Loucy (cell line): ENCODE measurements around the gene NXN.
"Not testable (repeated sequence)": the region's sequence is repeated elsewhere in the genome, so short reads cannot be mapped to it uniquely, and the experiment has no call there.

ENCODE experiments used
- H2AFZ ChIP-seq: fragments of 200-600 bp; sonication (generic); 2 replicates; pipeline ENCODE4 v1.6.0; 2016; ENCODE audit warnings: antibody characterized with exemption, mild to moderate bottlenecking, low read length, moderate library complexity
- H3F3A ChIP-seq: fragments of 200-600 bp; 2 replicates; pipeline ENCODE4 v1.6.0; 2016; ENCODE audit warnings: antibody characterized with exemption, low read depth, mild to moderate bottlenecking
- H3K27me3 ChIP-seq: fragments of 200-600 bp; sonication (generic); 2 replicates; pipeline ENCODE4 v1.6.1; 2014; ENCODE audit warnings: low read length, mild to moderate bottlenecking; ENCODE audit not compliant: insufficient read depth, poor library complexity, severe bottlenecking
- H3K36me3 ChIP-seq: fragments of 200-600 bp; sonication (generic); 2 replicates; pipeline ENCODE4 v1.6.1; 2016; ENCODE audit warnings: low read length; ENCODE audit not compliant: insufficient read depth
- H3K4me1 ChIP-seq: fragments of 200-600 bp; sonication (generic); 2 replicates; pipeline ENCODE4 v1.5.1; 2014; ENCODE audit warnings: low read length, mild to moderate bottlenecking; ENCODE audit not compliant: insufficient read depth, poor library complexity, severe bottlenecking
- H3K4me2 ChIP-seq: fragments of 200-600 bp; sonication (generic); 2 replicates; pipeline ENCODE4 v1.6.0; 2014; ENCODE audit warnings: antibody characterized with exemption, low read length, low read depth, mild to moderate bottlenecking; ENCODE audit not compliant: poor library complexity, severe bottlenecking
- H3K4me3 ChIP-seq: fragments of 200-600 bp; sonication (generic); 2 replicates; pipeline ENCODE4 v1.5.1; 2014; ENCODE audit warnings: low read length, mild to moderate bottlenecking, mixed read lengths; ENCODE audit not compliant: poor library complexity, severe bottlenecking
- H3K79me2 ChIP-seq: fragments of 200-600 bp; sonication (generic); 2 replicates; pipeline ENCODE4 v1.6.1; 2014; ENCODE audit warnings: low read length; ENCODE audit not compliant: insufficient read depth
- H3K9ac ChIP-seq: fragments of 200-600 bp; sonication (generic); 2 replicates; pipeline ENCODE4 v1.6.0; 2014; ENCODE audit warnings: mild to moderate bottlenecking, low read depth, low read length, moderate library complexity; ENCODE audit not compliant: poor library complexity, severe bottlenecking
- H3K9me2 ChIP-seq: fragments of 200-600 bp; sonication (generic); replicated peaks from 2 replicates; pipeline ENCODE4 v1.6.1; 2016; ENCODE audit warnings: low read depth, low read length, mixed read lengths
- H3K9me3 ChIP-seq: fragments of 200-600 bp; sonication (generic); 2 replicates; pipeline ENCODE4 v1.6.1; 2014; ENCODE audit warnings: mild to moderate bottlenecking, antibody characterized with exemption, low read length, low read depth; ENCODE audit not compliant: insufficient read depth
- H4K20me1 ChIP-seq: fragments of 200-600 bp; sonication (generic); 2 replicates; pipeline ENCODE4 v1.6.0; 2014; ENCODE audit warnings: antibody characterized with exemption, low read length, mild to moderate bottlenecking; ENCODE audit not compliant: insufficient read depth, poor library complexity, severe bottlenecking
- CTCF ChIP-seq: fragments of 200-600 bp; sonication (generic); conservative IDR thresholded peaks from 2 replicates; pipeline ENCODE4 v1.5.1; 2014; ENCODE audit warnings: mild to moderate bottlenecking, antibody characterized with exemption, low read length
- EZH2phosphoT487 ChIP-seq: fragments of 200-600 bp; IDR thresholded peaks from 2 replicates; pipeline ENCODE4 v1.6.1; 2018; ENCODE audit warnings: antibody characterized with exemption, mild to moderate bottlenecking, moderate library complexity, borderline replicate concordance

Gene NXN

DNA sequence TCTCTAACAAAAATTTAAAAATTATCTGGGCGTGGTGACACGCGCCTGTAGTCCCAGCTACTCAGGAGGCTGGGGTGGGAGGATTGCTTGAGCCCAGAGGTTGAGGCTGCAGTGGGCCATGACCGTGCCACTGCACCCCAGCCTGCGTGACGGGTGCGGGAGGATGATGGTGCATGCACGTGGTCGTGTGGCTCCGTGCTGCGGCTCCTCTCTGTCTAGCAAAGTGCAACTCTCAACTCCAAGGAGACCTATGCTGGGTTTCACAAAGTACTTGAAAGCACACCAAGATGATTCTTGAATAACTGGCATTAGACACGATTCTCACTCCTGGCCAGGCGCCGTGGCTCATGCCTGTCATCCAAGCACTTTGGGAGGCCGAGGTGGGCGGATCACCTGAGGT lies 25.8 kb downstream of the NXN start:
- TF ChIP-seq CTCF (no peak), EZH2phosphoT487 (no peak)
- H3K79me2 ChIP-seq = no peaks in the 10 kb centered on the region
- no peaks in the 10 kb centered on the region for H3K27me3 ChIP-seq
- H3K9me2 ChIP-seq = no peaks in the 10 kb centered on the region
- H3K36me3 ChIP-seq = no peaks in the 10 kb centered on the region
- H3F3A ChIP-seq = no peaks in the 10 kb centered on the region
- no peak overlapping the region for H2AFZ ChIP-seq
- peaks cover 6% of the 10 kb centered on the region for H3K4me1 ChIP-seq
- no peak overlapping the region for H3K9ac ChIP-seq
- no peaks in the 10 kb centered on the region for H4K20me1 ChIP-seq
- no peaks in the 10 kb centered on the region for H3K9me3 ChIP-seq
- H3K4me2 ChIP-seq = no peak overlapping the region
- no peak overlapping the region for H3K4me3 ChIP-seq

- not testable (repeated sequence) for H3K27me3 ChIP-seq, H3F3A ChIP-seq, H4K20me1 ChIP-seq, H3K9ac ChIP-seq, H2AFZ ChIP-seq, H3K4me3 ChIP-seq, H3K4me1 ChIP-seq, H3K36me3 ChIP-seq, H3K4me2 ChIP-seq, H3K9me2 ChIP-seq, H3K9me3 ChIP-seq, H3K79me2 ChIP-seq
These were observed 27.0 kb downstream of the NXN start for GRCh38 chr17:952592-952991.

DNA sequence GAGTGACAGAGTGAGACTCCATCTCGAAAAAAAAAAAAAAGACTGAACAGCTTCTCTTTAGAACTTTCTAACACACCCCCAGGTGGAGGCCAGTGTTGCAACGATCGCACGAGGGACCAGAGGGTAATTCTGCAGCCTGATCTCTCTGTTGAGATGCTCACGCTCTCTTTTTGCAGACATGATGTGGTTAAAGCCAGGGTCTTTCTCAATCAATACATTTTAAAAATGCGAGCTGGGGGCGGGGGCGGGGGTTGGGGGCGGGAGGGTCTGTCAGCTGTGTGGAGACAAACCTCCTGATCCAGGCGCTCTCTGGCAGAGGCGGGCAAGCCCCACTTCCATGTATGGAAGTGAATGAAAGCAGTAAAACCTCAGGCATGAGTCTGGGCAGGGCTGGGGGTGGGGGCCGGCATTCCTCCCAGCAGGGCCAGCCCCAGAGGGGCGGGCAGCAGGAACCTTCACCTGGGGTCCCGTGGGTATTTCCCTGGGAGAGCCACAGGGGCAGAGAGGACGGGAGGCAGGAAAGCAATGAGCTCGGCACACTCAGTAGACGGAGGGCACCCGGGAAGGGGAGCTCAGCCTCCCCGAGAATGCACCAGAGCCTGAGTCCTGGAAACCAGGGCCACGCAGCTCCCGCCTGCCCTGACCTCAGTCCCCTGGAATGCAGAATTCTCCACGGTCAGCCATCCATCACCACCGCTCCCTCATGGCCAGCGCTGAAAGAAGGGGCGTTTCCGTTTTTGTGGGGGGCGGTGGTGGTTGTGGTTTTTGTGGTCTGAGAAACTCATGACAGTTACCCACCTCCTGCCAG lies 28.0 kb downstream of the NXN start:
- no peaks in the 10 kb centered on the region for H4K20me1 ChIP-seq
- no peaks in the 10 kb centered on the region for H3K36me3 ChIP-seq
- no peak overlapping the region for H2AFZ ChIP-seq
- no peaks in the 10 kb centered on the region for H3K9me3 ChIP-seq
- H3K79me2 ChIP-seq = no peaks in the 10 kb centered on the region
- H3K4me2 ChIP-seq = peak overlapping the region; percentile 81
- peaks cover 6% of the 10 kb centered on the region for H3K4me1 ChIP-seq
- H3K27me3 ChIP-seq = no peaks in the 10 kb centered on the region
- H3K9ac ChIP-seq = peak overlapping the region; percentile 26
- H3K4me3 ChIP-seq = peak overlapping the region; percentile 60
- no peak for TF ChIP-seq EZH2phosphoT487
- no peak for TF ChIP-seq CTCF
- no peaks in the 10 kb centered on the region for H3F3A ChIP-seq
- H3K9me2 ChIP-seq = no peaks in the 10 kb centered on the region
